GM19193 (cell line): ENCODE measurements around the gene MYO10.

Experiments used
- POLR2A ChIP-seq: IDR thresholded peaks from 4 replicates; pipeline ENCODE4 v1.6.1; 2011; ENCODE audit not compliant: insufficient read depth, insufficient read length; ENCODE audit errors: extremely low read depth

Gene MYO10

DNA sequence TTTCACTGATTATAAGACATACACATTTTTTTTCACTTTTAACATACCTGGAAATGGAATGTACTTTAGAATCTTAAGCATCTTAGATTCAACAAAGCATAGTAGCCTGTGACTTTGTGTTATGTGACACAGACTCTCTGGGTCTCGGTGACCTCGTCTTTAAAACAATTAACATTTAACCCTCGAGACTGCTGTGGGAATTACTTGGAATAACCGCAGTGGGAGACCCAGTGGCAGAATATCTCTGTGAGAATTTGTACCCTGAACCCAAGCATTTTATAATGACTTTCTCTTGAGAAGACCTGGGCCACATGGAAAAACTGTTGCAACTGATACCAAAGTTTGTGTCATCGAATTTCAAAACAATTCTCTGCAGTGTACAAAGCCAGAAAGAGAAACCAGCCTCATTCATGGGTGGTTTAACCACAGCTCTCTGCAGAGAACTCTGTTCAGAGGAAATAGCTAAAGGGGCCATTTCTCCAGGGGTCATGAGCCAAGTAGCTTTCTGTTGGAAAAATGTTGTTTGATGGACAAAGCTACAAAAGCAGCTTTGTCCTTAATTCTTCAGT is 309.3 kb downstream of the MYO10 start:
- no peak for TF ChIP-seq POLR2A

DNA sequence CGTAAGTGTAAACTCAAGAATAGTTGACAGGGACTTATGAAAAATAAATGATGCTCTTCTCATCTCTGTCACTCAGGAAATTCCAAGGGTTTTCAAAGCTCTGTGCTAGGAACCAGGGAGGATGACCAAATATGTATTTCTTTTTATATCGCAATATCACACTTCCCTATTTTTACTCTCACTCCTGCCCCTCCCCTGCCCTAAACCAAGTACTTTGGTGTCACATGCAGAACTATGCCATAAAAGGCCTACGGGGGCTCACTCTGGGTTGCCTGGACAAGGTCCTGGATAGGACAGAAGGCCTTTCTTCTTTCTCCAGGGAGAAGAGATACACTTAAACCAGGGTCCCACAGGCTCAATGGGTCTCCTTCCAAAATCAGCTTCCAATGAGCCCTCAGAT is 311.0 kb downstream of the MYO10 start:
- no peak for TF ChIP-seq POLR2A

- no peak for TF ChIP-seq POLR2A
These were observed 317.0 kb downstream of the MYO10 start for GRCh38 chr5:16619136-16619535.

DNA sequence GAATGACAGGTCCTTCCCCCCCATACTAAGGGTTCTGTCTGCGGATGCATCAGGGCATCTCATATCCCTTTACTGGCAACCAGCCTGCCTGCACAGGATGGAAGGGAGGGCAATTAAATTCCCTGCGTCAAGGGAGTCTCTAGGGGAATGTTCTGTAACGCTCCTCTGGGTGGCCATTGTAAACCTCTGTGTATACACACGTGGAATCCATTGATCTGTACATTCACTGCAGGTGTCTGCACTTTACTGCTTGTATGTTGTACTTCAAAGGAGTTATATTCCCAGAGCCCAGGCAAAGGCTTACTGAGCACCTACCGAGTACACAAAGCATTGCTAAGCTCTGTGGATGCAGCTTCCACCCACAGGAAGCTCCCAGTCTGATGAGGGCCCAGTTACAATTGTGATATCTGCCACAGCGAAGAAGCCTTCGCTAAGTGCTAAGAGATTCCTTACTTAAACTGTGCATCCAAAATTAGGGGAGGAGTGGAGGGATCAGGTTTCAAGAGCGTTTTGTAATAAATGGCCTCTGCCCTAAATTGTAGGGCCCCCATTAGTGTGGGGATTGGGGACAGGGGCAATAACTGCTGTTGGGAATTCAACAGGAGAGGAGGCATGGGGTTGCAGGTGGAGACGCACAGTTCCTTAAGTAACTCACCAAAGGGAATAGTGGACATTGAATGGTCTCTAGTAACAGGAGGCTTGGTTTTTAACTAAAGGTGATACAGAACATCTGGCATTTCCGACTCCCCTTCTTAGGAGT is 317.8 kb downstream of the MYO10 start:
- TF ChIP-seq POLR2A, result no peak

GRCh38 chr5:16617274-16617968 is 318.7 kb downstream of the MYO10 start:
- no peak for TF ChIP-seq POLR2A

DNA sequence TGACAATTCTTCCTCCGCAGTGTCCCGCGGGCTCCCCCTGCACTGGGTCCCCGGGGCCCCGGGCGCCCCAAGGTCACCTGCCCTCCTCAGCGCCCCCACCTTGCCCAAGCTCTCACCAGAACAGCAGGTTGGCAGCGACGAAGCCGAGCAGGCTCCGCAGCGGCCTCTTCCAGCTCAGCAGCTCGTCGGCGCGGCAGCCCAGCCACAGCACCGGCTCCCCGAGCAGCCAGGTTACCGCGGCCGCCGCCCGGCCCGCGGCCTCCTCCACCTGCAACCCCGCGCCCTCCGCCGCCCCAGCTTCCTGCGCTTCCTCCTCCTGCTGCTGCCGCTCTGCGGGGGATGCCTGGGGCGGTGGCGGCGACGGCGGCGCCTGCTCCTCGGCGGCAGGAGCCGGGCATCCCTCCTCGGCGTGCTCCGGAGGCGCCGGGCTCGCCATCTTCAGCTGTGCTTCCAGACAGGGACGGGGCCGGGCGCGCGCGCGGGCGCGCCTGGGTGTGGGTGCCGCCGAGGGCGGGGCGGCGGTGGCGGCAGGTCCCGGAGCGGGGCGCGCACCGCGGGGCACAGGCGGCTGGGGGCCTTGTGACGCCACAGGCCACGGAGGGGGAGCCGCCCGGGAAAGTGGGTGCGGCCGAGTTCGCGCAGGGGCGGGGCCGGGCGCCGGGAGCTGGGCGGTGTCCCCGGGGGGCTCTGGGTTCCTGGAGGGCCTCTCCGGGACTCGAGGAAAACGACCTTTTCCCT is 319.4 kb downstream of the MYO10 start, which contains the start of gene RETREG1:
Gene RETREG1, minus strand, starts transcription at position 462 of the 738 bp plus-strand sequence. Its CDS starts 26 bp downstream, at position 436.
- no peak for TF ChIP-seq POLR2A

DNA sequence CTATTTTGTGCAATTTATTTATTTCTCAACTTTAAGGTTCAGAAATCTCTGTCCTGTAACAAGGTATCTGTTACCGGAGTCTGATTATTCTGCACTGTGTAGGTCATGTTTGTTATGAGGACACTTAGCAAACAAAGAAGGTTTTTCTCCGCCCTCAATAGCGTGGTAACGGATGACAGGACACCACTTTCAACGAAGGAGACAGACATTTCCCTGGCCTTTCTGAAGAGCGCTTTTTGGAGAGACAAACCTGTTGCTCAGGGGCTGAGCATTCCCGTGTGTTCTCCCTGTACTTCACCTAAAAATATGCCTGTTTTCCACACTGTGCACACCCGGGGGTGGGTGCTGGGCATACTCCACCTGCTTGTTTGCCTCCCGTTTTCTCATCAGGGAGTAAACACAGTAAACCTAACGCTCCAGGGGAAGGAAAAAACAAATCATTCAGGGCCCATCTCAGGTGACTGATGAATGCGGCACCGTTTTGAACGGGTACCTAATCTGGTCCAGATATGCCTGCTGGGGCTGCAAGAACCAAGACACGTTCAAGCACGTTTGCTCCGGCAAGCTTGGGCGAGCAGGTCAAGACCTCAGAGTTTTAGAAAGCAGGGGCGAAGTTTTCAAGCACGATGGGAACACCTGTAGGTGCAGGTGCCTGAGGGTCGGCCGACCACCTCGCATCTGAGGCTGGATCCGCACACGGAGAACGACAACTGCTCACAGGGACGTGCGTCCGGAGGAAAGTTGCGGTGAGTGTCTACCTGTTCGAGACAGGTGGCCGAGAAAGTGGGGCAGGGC is 320.1 kb downstream of the MYO10 start:
- TF ChIP-seq POLR2A, result no peak

DNA sequence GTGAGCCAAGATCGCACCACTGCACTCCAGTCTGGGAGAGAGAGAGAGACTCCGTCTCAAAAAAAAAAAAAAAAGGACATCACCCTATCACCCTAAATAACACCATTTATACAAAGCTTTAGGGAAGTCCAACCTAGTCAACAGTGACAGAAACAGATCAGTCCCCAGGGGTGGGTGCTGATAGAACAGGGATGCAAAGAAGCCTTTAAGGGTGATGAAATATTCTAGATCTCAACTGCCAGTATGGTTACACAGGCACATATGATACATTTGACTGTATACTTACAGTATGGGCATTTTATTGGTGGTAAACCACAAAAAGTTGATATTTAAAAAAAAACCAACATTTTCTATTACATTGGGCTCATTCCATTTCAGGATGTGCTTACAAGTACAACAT is 324.1 kb downstream of the MYO10 start:
- TF ChIP-seq POLR2A, result no peak
